Measurements from ENCODE around the gene SPRED1.

DNA sequence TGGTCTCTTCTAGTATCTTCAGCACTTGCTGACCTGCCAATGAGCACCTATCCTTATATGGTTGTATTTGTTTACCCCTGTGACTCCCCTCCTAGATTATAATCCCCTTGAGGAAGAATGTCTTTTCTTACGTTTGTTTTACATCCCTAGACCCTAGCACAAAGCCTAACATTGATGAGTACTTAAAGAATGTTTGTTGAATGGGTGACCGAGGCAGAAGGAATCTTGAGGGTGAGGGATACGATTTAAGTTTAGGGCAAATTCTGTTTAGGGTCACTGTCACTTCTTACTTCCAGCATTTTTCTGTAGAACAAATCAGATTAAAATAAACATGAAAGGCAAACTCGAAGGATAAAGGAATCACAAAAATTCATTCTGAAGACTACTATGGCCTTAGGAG is 120.4 kb downstream of the SPRED1 start:
- TF ChIP-seq, protein P1, sequence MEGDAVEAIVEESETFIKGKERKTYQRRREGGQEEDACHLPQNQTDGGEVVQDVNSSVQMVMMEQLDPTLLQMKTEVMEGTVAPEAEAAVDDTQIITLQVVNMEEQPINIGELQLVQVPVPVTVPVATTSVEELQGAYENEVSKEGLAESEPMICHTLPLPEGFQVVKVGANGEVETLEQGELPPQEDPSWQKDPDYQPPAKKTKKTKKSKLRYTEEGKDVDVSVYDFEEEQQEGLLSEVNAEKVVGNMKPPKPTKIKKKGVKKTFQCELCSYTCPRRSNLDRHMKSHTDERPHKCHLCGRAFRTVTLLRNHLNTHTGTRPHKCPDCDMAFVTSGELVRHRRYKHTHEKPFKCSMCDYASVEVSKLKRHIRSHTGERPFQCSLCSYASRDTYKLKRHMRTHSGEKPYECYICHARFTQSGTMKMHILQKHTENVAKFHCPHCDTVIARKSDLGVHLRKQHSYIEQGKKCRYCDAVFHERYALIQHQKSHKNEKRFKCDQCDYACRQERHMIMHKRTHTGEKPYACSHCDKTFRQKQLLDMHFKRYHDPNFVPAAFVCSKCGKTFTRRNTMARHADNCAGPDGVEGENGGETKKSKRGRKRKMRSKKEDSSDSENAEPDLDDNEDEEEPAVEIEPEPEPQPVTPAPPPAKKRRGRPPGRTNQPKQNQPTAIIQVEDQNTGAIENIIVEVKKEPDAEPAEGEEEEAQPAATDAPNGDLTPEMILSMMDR (IDR thresholded peaks at IDR 0.05) = no peak
- TF ChIP-seq EZH2 (IDR thresholded peaks at IDR 0.05; ENCODE audit: borderline replicate concordance, insufficient read depth, low read depth, low read length, poor library complexity, severe bottlenecking) = no peak
